LNCaP clone FGC (cell line): ENCODE results near the gene WWC1.

Experiments
- DNase-seq: peaks from one replicate; pipeline ENCODE4 v3.0.0-alpha.2; 2011; ENCODE audit warnings: low read depth
- H3K4me3 ChIP-seq: 2 replicates; pipeline ENCODE4 v1.5.1; 2011; ENCODE audit warnings: mild to moderate bottlenecking, low read depth, low read length, control low read depth
- TF ChIP-seq, protein P1 (sequence below): IDR thresholded peaks from 2 replicates; pipeline ENCODE4 v1.5.1; 2012; ENCODE audit warnings: mild to moderate bottlenecking; ENCODE audit not compliant: control insufficient read depth, insufficient read depth; ENCODE audit errors: extremely low read depth

WWC1 gene

GRCh38 chr5:168350315-168350714, 58.9 kb downstream of the WWC1 start:
- TF ChIP-seq, protein P1, sequence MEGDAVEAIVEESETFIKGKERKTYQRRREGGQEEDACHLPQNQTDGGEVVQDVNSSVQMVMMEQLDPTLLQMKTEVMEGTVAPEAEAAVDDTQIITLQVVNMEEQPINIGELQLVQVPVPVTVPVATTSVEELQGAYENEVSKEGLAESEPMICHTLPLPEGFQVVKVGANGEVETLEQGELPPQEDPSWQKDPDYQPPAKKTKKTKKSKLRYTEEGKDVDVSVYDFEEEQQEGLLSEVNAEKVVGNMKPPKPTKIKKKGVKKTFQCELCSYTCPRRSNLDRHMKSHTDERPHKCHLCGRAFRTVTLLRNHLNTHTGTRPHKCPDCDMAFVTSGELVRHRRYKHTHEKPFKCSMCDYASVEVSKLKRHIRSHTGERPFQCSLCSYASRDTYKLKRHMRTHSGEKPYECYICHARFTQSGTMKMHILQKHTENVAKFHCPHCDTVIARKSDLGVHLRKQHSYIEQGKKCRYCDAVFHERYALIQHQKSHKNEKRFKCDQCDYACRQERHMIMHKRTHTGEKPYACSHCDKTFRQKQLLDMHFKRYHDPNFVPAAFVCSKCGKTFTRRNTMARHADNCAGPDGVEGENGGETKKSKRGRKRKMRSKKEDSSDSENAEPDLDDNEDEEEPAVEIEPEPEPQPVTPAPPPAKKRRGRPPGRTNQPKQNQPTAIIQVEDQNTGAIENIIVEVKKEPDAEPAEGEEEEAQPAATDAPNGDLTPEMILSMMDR, result no peak
- no peak overlapping the region for H3K4me3 ChIP-seq
- no peak for DNase-seq

DNA sequence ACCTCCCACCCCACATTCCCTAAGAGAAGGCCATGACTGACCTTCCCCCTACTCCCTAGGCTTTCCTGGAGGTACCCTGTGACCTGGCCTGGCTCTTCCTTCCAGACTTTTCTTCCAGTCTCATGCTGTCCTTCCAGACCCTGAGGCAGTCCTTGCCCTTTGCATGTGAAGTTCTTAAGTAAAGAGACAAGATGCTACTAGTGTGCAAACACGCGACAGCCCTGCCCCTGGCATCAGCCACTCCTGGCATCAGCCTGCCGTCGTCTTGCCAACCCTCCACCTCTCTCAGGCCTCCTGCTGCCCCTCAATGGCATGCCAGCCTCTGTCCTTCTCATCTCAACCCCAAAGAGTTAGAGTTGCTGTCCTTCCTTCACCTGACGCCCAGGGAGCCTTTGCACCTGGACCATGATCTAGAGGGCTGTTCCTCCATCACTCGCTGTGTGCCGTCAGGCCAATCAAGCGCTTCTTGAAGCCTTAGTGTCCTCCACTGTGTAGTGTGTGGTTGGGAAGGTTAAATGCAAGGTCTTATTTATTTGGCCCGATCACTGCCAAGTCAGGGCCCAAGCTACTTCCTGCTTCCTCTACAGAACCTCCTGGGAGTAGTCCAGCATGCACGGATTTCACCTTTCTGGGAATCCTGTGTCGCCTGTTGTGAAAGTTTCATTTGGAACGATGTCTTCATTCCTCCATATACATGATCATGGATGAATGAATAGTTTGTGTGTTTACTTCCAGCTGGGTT, 61.9 kb downstream of the WWC1 start:
- peak; percentile 99 for DNase-seq
- H3K4me3 ChIP-seq, result no peak overlapping the region
- TF ChIP-seq, protein P1, result no peak

- no peak for DNase-seq
- H3K4me3 ChIP-seq, result no peak overlapping the region
- TF ChIP-seq, protein P1, result no peak
These were observed 63.0 kb downstream of the WWC1 start for GRCh38 chr5:168354397-168354796.

GRCh38 chr5:168356171-168356570, 64.7 kb downstream of the WWC1 start:
- no peak for DNase-seq
- TF ChIP-seq, protein P1, result no peak
- H3K4me3 ChIP-seq, result no peak overlapping the region

GRCh38 chr5:168356592-168356991, 65.1 kb downstream of the WWC1 start:
- no peak for DNase-seq
- no peak overlapping the region for H3K4me3 ChIP-seq
- TF ChIP-seq, protein P1, result no peak

- TF ChIP-seq, protein P1, result no peak
- no peak overlapping the region for H3K4me3 ChIP-seq
- no peak for DNase-seq
These were observed 66.4 kb downstream of the WWC1 start for GRCh38 chr5:168357876-168358275.

GRCh38 chr5:168359820-168360460, 68.5 kb downstream of the WWC1 start:
- TF ChIP-seq, protein P1, result no peak
- no peak overlapping the region for H3K4me3 ChIP-seq
- peak; percentile 45 for DNase-seq
